Measurements from ENCODE around the gene TNFSF13B. TPM values are rescaled to one million over a fixed set of nuclear protein-coding genes. Genes with fewer than 3 reads are reported as not detected.

TNFSF13B gene
- total RNA-seq, 1 donor from 2014 or later, result 15.0 TPM

DNA sequence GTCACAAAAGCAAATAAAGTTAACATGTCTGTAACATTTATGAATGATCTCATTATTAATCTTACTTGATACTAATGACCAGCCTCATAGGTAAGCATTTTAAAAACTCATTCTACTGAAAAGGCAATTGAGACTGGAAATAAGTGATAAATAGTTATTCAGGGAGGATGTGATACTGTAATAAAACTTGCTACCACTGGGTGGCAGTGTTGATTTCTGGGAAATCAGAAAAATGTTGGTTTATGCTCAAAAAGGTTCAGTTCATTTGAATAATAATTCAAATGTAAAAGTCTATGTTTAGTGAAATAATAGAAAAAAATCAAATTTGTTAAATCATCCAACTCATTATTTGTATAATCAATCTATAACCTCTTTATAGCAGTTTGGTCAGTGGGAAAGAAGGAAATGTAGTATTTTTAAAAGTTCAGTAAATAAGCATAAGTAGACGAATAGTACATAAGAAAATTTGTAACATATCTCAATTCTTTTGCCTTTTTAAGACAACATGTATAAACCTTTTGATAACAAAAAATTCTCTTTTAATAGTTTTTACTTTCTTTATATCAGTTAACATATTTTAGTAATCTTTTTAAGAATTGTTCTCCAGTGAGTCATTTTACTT is 41.8 kb upstream of the TNFSF13B start:
- H3K27ac ChIP-seq, result no peak overlapping the region
- intact Hi-C loops (cut with DNase I), result loop anchor here (5.0 kb wide), 1 partner anchor 670 kb away; no protein-coding TSS in a partner anchor
- no peaks in the 10 kb centered on the region for H3K27me3 ChIP-seq
- TF ChIP-seq, protein P1, sequence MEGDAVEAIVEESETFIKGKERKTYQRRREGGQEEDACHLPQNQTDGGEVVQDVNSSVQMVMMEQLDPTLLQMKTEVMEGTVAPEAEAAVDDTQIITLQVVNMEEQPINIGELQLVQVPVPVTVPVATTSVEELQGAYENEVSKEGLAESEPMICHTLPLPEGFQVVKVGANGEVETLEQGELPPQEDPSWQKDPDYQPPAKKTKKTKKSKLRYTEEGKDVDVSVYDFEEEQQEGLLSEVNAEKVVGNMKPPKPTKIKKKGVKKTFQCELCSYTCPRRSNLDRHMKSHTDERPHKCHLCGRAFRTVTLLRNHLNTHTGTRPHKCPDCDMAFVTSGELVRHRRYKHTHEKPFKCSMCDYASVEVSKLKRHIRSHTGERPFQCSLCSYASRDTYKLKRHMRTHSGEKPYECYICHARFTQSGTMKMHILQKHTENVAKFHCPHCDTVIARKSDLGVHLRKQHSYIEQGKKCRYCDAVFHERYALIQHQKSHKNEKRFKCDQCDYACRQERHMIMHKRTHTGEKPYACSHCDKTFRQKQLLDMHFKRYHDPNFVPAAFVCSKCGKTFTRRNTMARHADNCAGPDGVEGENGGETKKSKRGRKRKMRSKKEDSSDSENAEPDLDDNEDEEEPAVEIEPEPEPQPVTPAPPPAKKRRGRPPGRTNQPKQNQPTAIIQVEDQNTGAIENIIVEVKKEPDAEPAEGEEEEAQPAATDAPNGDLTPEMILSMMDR (IDR thresholded peaks at IDR 0.05), result peak; percentile 30 to 77 (median 77)
- peaks cover 0 to 7% of the 10 kb centered on the region in 2 donors for H3K4me1 ChIP-seq
- H3K9me3 ChIP-seq, result no peaks in the 10 kb centered on the region
- no peaks in the 10 kb centered on the region for H3K36me3 ChIP-seq
- no peak for DNase-seq (ENCODE audit: low spot score in 2 of 2)
- no peak overlapping the region for H3K4me3 ChIP-seq

DNA sequence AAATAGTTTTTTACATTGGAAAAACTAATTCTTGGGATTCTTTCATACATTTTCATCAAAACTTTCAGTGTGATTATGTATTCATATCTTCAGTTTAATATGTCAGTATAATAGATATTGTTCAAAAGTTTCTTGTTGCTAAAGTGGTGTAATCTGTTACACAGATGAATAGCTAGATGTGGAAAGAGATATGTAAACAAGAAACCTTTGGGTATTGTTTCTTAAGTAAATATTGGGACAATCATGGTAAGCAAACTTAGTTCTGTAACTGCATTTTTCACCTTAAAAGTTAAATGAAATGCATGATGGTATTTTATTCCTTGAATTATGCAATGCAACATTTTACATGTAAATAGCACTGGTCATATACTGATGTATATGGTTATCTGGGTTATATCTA is 39.1 kb upstream of the TNFSF13B start:
- intact Hi-C loops (cut with DNase I), result no loop called here
- Histone ChIP-seq H3K27ac (no peak overlapping the region), H3K27me3 (no peaks in the 10 kb centered on the region), H3K4me3 (no peak overlapping the region), H3K9me3 (no peaks in the 10 kb centered on the region), H3K36me3 (no peaks in the 10 kb centered on the region), H3K4me1 (peaks cover 0 to 7% of the 10 kb centered on the region in 2 donors)
- TF ChIP-seq, protein P1 (IDR thresholded peaks at IDR 0.05), result no peak
- DNase-seq (ENCODE audit: low spot score in 2 of 2), result no peak

DNA sequence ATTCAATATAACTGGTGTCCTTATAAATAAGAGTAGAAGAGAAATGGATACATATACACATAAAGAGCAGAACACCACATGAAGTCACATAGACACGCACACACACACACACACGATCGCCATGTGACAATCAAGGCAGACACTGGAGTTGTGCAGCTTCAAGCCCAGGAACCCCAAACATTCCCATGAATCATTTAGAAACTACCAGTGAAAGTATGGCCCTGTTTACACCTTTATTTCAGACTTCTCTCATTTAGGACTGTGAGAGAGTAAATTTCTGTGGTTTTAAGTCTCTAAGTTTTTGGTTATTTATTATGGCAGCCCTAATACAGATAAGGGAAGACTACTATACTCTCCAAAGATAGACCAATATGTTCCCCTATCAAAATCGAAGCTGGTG is 20.4 kb upstream of the TNFSF13B start:
- H3K4me1 ChIP-seq, result no peaks in the 10 kb centered on the region
- intact Hi-C loops (cut with DNase I), result no loop called here
- H3K36me3 ChIP-seq, result peaks cover 0 to 4% of the 10 kb centered on the region in 2 donors
- TF ChIP-seq, protein P1 (IDR thresholded peaks at IDR 0.05), result no peak
- no peak for DNase-seq (ENCODE audit: low spot score in 2 of 2)
- H3K27me3 ChIP-seq, result no peaks in the 10 kb centered on the region
- no peak overlapping the region for H3K27ac ChIP-seq
- peaks cover 0 to 63% of the 10 kb centered on the region in 2 donors for H3K9me3 ChIP-seq
- H3K4me3 ChIP-seq, result no peak overlapping the region

DNA sequence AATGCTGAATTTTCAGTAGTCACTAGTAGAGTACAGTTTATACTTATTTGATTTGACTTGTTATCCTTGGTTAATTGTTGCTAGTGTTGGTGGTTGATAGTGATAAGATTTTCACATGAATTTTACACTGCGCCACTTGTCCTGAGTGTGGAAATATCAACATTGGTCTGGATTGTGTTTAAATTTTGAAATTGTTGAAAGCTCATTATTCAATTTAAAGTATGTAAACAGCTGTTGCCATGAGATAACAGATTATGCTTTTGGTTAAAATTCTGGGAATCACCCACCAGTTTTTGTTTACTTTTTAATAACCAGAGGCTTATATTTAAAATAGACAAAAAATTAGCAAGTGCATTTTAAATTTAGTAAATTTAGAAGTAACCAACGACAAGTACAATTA is 12.3 kb upstream of the TNFSF13B start:
- H3K36me3 ChIP-seq, result peaks cover 0 to 4% of the 10 kb centered on the region in 2 donors

DNA sequence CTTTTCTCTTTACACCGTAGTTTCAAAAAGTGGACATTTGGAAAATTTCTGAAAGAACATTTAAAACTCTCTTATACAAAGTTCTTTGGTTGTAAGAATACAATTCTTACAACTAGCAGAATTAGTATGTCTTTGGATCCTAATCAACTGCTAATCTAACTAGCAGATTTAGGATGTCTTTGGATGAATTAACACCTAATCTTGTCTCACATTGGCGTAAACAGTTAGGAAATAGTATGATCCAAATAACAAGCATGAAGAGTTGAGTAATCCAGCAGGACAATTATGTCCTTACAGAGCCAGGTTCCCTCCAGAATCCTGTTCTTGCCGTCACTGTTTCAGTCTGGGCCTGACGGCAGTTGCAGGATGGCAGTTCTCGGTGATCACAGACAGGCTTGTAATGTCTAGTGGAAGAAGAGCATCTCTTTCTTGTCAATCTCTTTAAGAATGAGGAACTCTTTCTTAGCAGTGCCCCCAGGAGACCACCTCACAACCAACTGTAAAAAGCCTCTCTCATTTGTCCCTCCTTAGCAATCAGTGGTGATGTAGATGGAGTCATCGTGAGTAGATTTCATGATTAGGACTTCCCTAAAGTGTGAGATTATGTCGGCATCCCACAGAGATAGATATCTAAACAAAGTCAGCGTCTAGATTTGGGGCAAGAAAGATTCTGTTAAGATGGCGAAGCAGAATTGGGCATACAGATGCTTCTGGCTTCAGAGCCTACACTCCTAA is 5.7 kb upstream of the TNFSF13B start:
- TF ChIP-seq, protein P1 (IDR thresholded peaks at IDR 0.05), result no peak
- H3K27ac ChIP-seq, result no peak overlapping the region
- no peaks in the 10 kb centered on the region for H3K4me1 ChIP-seq
- H3K4me3 ChIP-seq, result no peak overlapping the region
- H3K27me3 ChIP-seq, result no peaks in the 10 kb centered on the region
- intact Hi-C loops (cut with DNase I), result no loop called here
- peaks cover 0 to 6% of the 10 kb centered on the region in 2 donors for H3K36me3 ChIP-seq
- H3K9me3 ChIP-seq, result no peaks in the 10 kb centered on the region
- no peak for DNase-seq (ENCODE audit: low spot score in 2 of 2)

More for the DNA sequence above, 12.3 kb upstream of the TNFSF13B start:
- no peak overlapping the region for H3K4me3 ChIP-seq
- H3K9me3 ChIP-seq, result peaks cover 0 to 13% of the 10 kb centered on the region in 2 donors
- intact Hi-C loops (cut with DNase I), result no loop called here
- no peak overlapping the region for H3K27ac ChIP-seq
- H3K27me3 ChIP-seq, result no peaks in the 10 kb centered on the region
- DNase-seq (ENCODE audit: low spot score in 2 of 2), result no peak
- no peaks in the 10 kb centered on the region for H3K4me1 ChIP-seq
- TF ChIP-seq, protein P1 (IDR thresholded peaks at IDR 0.05), result no peak

Measured in ascending aorta (tissue), 2 donors.